CD14-positive monocyte (primary cell): ENCODE measurements around the gene NMT1. TPM values are rescaled to one million over a fixed set of nuclear protein-coding genes. Genes with fewer than 3 reads are reported as not detected.

ENCODE experiments used
- DNase-seq, 3 donors: peaks; one replicate each; pipeline ENCODE4 v3.0.0-alpha.2; 2011 to 2022
- H2AFZ ChIP-seq: 2 replicates; pipeline ENCODE4 v1.6.0; 2012; ENCODE audit warnings: mild to moderate bottlenecking, low read depth, low read length, inconsistent platforms; ENCODE audit not compliant: insufficient read depth, poor library complexity, severe bottlenecking
- H3K27ac ChIP-seq, 2 donors: 1 replicate in 1 of 2; 2 replicates in 1 of 2; pipeline ENCODE4 v1.5.1; 2012 to 2013; ENCODE audit warnings: low read length in 2 of 2, control low read depth in 1 of 2, inconsistent platforms in 1 of 2, low read depth in 1 of 2, mild to moderate bottlenecking in 1 of 2
- H3K27me3 ChIP-seq, 2 donors: one replicate each; pipeline versions ENCODE4 v1.6.0 to v1.6.1; 2011 to 2013; ENCODE audit warnings: low read length in 2 of 2; ENCODE audit not compliant: control insufficient read depth in 2 of 2, insufficient read depth in 2 of 2
- H3K36me3 ChIP-seq, 2 donors: replicated peaks in 1 of 2; 1 replicate in 1 of 2; 2 replicates in 1 of 2; pipeline versions ENCODE4 v1.5.1 to v1.6.1; 2012 to 2013; ENCODE audit warnings: low read length in 2 of 2, control low read depth in 1 of 2, inconsistent platforms in 1 of 2, mild to moderate bottlenecking in 1 of 2; ENCODE audit not compliant: insufficient read depth in 2 of 2, control insufficient read depth in 1 of 2
- H3K4me1 ChIP-seq, 2 donors: 1 replicate in 1 of 2; 2 replicates in 1 of 2; pipeline versions ENCODE4 v1.5.1 to v1.6.1; 2012 to 2013; ENCODE audit warnings: low read length in 2 of 2, control low read depth in 1 of 2, inconsistent platforms in 1 of 2, mild to moderate bottlenecking in 1 of 2, moderate library complexity in 1 of 2; ENCODE audit not compliant: insufficient read depth in 2 of 2, control insufficient read depth in 1 of 2
- H3K4me2 ChIP-seq: replicated peaks from 2 replicates; pipeline ENCODE3; 2012; ENCODE audit warnings: low read length, moderate library complexity, mild to moderate bottlenecking; ENCODE audit not compliant: poor library complexity, severe bottlenecking; ENCODE audit errors: extremely low read depth
- H3K4me3 ChIP-seq, 3 experiments: fragments of 200-600 bp in 1 of 3; sonication (generic) in 1 of 3; replicated peaks in 1 of 3; 1 replicate in 2 of 3; 2 replicates in 1 of 3; pipeline ENCODE4 v1.5.1; 2011 to 2013; ENCODE audit warnings: low read length in 3 of 3, mild to moderate bottlenecking in 3 of 3, control low read depth in 2 of 3, low read depth in 2 of 3, inconsistent platforms in 1 of 3, moderate library complexity in 1 of 3
- H3K79me2 ChIP-seq: 2 replicates; pipeline ENCODE4 v1.6.0; 2012; ENCODE audit warnings: mild to moderate bottlenecking, control low read depth, inconsistent platforms, low read length, moderate library complexity; ENCODE audit not compliant: insufficient read depth
- H3K9ac ChIP-seq: 2 replicates; pipeline ENCODE4 v1.6.0; 2017; ENCODE audit warnings: low read length, mild to moderate bottlenecking; ENCODE audit not compliant: insufficient read depth, poor library complexity, severe bottlenecking
- H3K9me3 ChIP-seq, 2 donors: replicated peaks in 1 of 2; 1 replicate in 1 of 2; 2 replicates in 1 of 2; pipeline versions ENCODE4 v1.5.1 to v1.6.1; 2012 to 2013; ENCODE audit warnings: low read length in 2 of 2, control low read depth in 1 of 2; ENCODE audit not compliant: control insufficient read depth in 1 of 2, insufficient read depth in 1 of 2
- H4K20me1 ChIP-seq: 2 replicates; pipeline ENCODE4 v1.6.0; 2012; ENCODE audit warnings: mild to moderate bottlenecking, low read length, control low read depth, moderate library complexity; ENCODE audit not compliant: insufficient read depth
- H3K27ac Mint-ChIP-seq, 7 donors: one replicate each; pipeline ENCODE4 v1.8.0; 2020; ENCODE audit warnings: mild to moderate bottlenecking in 7 of 7, mixed read lengths in 7 of 7, moderate library complexity in 6 of 7, inconsistent platforms in 2 of 7
- H3K27me3 Mint-ChIP-seq, 3 donors: one replicate each; pipeline ENCODE4 v1.8.0; 2021 to 2022; ENCODE audit warnings: low read depth in 3 of 3, mild to moderate bottlenecking in 3 of 3, mixed read lengths in 3 of 3, moderate library complexity in 3 of 3, inconsistent platforms in 1 of 3
- H3K36me3 Mint-ChIP-seq, 2 donors: one replicate each; pipeline ENCODE4 v1.8.0; 2020; ENCODE audit warnings: mixed read lengths in 2 of 2, inconsistent platforms in 1 of 2, mild to moderate bottlenecking in 1 of 2
- H3K4me1 Mint-ChIP-seq: one replicate; pipeline ENCODE4 v1.8.0; 2020; ENCODE audit warnings: mild to moderate bottlenecking, mixed read lengths
- H3K4me3 Mint-ChIP-seq, 2 donors: one replicate each; pipeline ENCODE4 v1.8.0; 2020; ENCODE audit warnings: mild to moderate bottlenecking in 2 of 2, mixed read lengths in 2 of 2, moderate library complexity in 1 of 2
- H3K9me3 Mint-ChIP-seq, 7 donors: one replicate each; pipeline ENCODE4 v1.8.0; 2020 to 2022; ENCODE audit warnings: mixed read lengths in 7 of 7, mild to moderate bottlenecking in 6 of 7, moderate library complexity in 6 of 7, inconsistent platforms in 2 of 7
- CTCF ChIP-seq: fragments of 200-600 bp; IDR thresholded peaks from one replicate; pipeline ENCODE4 v1.8.0; 2022; ENCODE audit warnings: antibody characterized with exemption, mild to moderate bottlenecking
- WGBS: methylation state at CpG from one replicate; pipeline ENCODE4 v1.1.5; 2013; ENCODE audit warnings: missing lambda C conversion rate; ENCODE audit not compliant: insufficient coverage; 5-methylcytosine and 5-hydroxymethylcytosine counted together
- intact Hi-C, 2 donors: fragments of 100-400 bp; cut with micrococcal nuclease; formaldehyde crosslinking; loops; one replicate each; pipeline versions ENCODE4 v1.15.0 to v1.15.1; 2023
- polyA plus RNA-seq, 3 donors: library from polyadenylated mRNA; depleted of rRNA in 1 of 3; unstranded in 2 of 3; stranded (reverse) in 1 of 3; fragments of 300-500 nt in 2 of 3; fragments of >200 nt in 1 of 3; fragmentation: Illumina TruSeq in 2 of 3; gene quantifications; 1 replicate in 2 of 3; 2 replicates in 1 of 3; pipeline ENCODE4 v1.2.3, GENCODE V29; 2012 to 2021

NMT1 gene
- polyA plus RNA-seq, 3 donors, result 27.2 to 50.2 (median 45.1) TPM

- H4K20me1 ChIP-seq, result peaks cover 39% of the 10 kb centered on the region
- intact Hi-C loops, result loop anchor here (2.0 to 10.0 kb wide), 3 partner anchors 14 to 166 kb away; partner anchors contain the start of genes ACBD4 (in 1 of the 2) and MAP3K14 (in 1 of the 2)
- Mint-ChIP-seq H3K36me3 (no peaks in the 10 kb centered on the region), H3K4me1 (peaks cover 47% of the 10 kb centered on the region), H3K27ac (peak overlapping the region; percentile 95 to 100 (median 97)), H3K4me3 (peak overlapping the region; percentile 99 to 100), H3K27me3 (no peaks in the 10 kb centered on the region), H3K9me3 (no peaks in the 10 kb centered on the region)
- H3K4me3 ChIP-seq, result peak overlapping the region; percentile 63 to 92 (median 83)
- 0% methylated on average over 21 of the region's 32 CpGs for WGBS
- peak overlapping the region; percentile 72 for H2AFZ ChIP-seq
- TF ChIP-seq CTCF, result peak; percentile 80
- peak overlapping the region; percentile 99 for H3K4me2 ChIP-seq
- H3K79me2 ChIP-seq, result peaks cover 62% of the 10 kb centered on the region
- no peaks in the 10 kb centered on the region for H3K27me3 ChIP-seq
- H3K4me1 ChIP-seq, result peaks cover 49 to 67% of the 10 kb centered on the region in 2 donors
- H3K36me3 ChIP-seq, result no peaks in the 10 kb centered on the region
- no peaks in the 10 kb centered on the region for H3K9me3 ChIP-seq
- DNase-seq, result peak in 2 of 3 donors; percentile 57 to 67
- peak overlapping the region; percentile 80 to 89 for H3K27ac ChIP-seq
- H3K9ac ChIP-seq, result peak overlapping the region; percentile 73
These were observed 88.0 kb downstream of the NMT1 start for GRCh38 chr17:45149037-45149668.

GRCh38 chr17:45149669-45150664 lies 88.8 kb downstream of the NMT1 start:
- H3K27me3 ChIP-seq, result no peaks in the 10 kb centered on the region
- no peaks in the 10 kb centered on the region for H3K36me3 ChIP-seq
- Mint-ChIP-seq H3K9me3 (no peaks in the 10 kb centered on the region), H3K4me3 (peak overlapping the region; percentile 99 to 100), H3K4me1 (peaks cover 44% of the 10 kb centered on the region), H3K36me3 (no peaks in the 10 kb centered on the region), H3K27me3 (no peaks in the 10 kb centered on the region), H3K27ac (peak overlapping the region; percentile 95 to 100 (median 97))
- peak overlapping the region; percentile 73 for H3K9ac ChIP-seq
- H4K20me1 ChIP-seq, result peaks cover 39% of the 10 kb centered on the region
- H3K27ac ChIP-seq, result peak overlapping the region; percentile 80 to 89
- no peaks in the 10 kb centered on the region for H3K9me3 ChIP-seq
- under 1% methylated on average over 50 of the region's 56 CpGs for WGBS
- peak in 2 of 3 donors; percentile 44 to 63 for DNase-seq
- intact Hi-C loops, result loop anchor here (2.0 to 10.0 kb wide), 3 partner anchors 15 to 165 kb away; partner anchors contain the start of genes ACBD4 (in 1 of the 2) and MAP3K14 (in 1 of the 2)
- peaks cover 67% of the 10 kb centered on the region for H3K79me2 ChIP-seq
- H3K4me1 ChIP-seq, result peaks cover 43 to 61% of the 10 kb centered on the region in 2 donors
- H3K4me3 ChIP-seq, result peak overlapping the region; percentile 63 to 92 (median 83)
- TF ChIP-seq CTCF, result no peak
- H3K4me2 ChIP-seq, result peak overlapping the region; percentile 99
- peak overlapping the region; percentile 72 for H2AFZ ChIP-seq
